K562 (cell line): ENCODE data around the gene PSMG3.

Experiments
- CTCF ChIP-seq, 3 experiments: IDR thresholded peaks in 2 of 3; conservative IDR thresholded peaks in 1 of 3; 2 replicates each; pipeline ENCODE4 v1.5.1; 2011 to 2012; ENCODE audit warnings: low read length in 3 of 3, mild to moderate bottlenecking in 3 of 3, control low read depth in 2 of 3, improper control_type of control experiment in 1 of 3, inconsistent platforms in 1 of 3, low read depth in 1 of 3, mixed read lengths in 1 of 3, moderate library complexity in 1 of 3; ENCODE audit not compliant: insufficient read depth in 2 of 3
- HEY1 ChIP-seq: fragments of 250-450 bp; sonication (Bioruptor Pico); IDR thresholded peaks from 2 replicates; pipeline ENCODE4 v1.5.0; 2020; ENCODE audit warnings: mild to moderate bottlenecking, moderate library complexity, borderline replicate concordance
- NBN ChIP-seq: fragments of 450-650 bp; IDR thresholded peaks from 2 replicates; pipeline ENCODE4 v1.6.1; 2016; ENCODE audit warnings: low read depth, mild to moderate bottlenecking
- NONO ChIP-seq, 2 experiments: fragments of 200-400 bp in 1 of 2; fragments of 450-650 bp in 1 of 2; formaldehyde crosslinking in 1 of 2; IDR thresholded peaks; 2 replicates each; pipeline ENCODE4 v1.6.1; 2017; ENCODE audit warnings: low read depth in 2 of 2, mild to moderate bottlenecking in 2 of 2, moderate library complexity in 2 of 2, low read length in 1 of 2
- POLR2AphosphoS5 ChIP-seq: IDR thresholded peaks from 2 replicates; pipeline ENCODE4 v1.6.1; 2011; ENCODE audit warnings: mild to moderate bottlenecking, low read depth, low read length, moderate library complexity; ENCODE audit not compliant: control insufficient read depth, insufficient read depth
- SMC3 ChIP-seq: conservative IDR thresholded peaks from 2 replicates; pipeline ENCODE4 v1.6.1; 2011; ENCODE audit warnings: low read depth, low read length, improper control_type of control experiment; ENCODE audit not compliant: insufficient read depth
- ZNF586 ChIP-seq: fragments of 450-650 bp; formaldehyde crosslinking; conservative IDR thresholded peaks from 2 replicates; pipeline ENCODE4 v1.4.0; 2020; ENCODE audit warnings: mild to moderate bottlenecking, moderate library complexity
- TF ChIP-seq, protein P1 (sequence below), 2 experiments: fragments of 200-800 bp in 1 of 2; sonication (Bioruptor generic) in 1 of 2; sonication (generic) in 1 of 2; formaldehyde crosslinking in 1 of 2; IDR thresholded peaks in 1 of 2; conservative IDR thresholded peaks in 1 of 2; 2 replicates each; pipeline versions ENCODE4 v1.5.0 to v1.6.1; 2016 to 2020; ENCODE audit warnings: missing compliant biosample characterization in 1 of 2, missing genetic modification characterization in 1 of 2, missing genetic modification reagents in 1 of 2
- TF ChIP-seq, protein P2 (sequence below): sonication (generic); formaldehyde crosslinking; IDR thresholded peaks from 2 replicates; pipeline ENCODE4 v1.8.1; 2022; ENCODE audit warnings: missing genetic modification reagents

GRCh38 chr7:1535100-1535458 is 34.8 kb downstream of the PSMG3 start:
- no peak for TF ChIP-seq NONO (IDR thresholded peaks at IDR 0.05; ENCODE audit: low read depth in 2 of 2, low read length in 1 of 2)
- TF ChIP-seq, protein P1, sequence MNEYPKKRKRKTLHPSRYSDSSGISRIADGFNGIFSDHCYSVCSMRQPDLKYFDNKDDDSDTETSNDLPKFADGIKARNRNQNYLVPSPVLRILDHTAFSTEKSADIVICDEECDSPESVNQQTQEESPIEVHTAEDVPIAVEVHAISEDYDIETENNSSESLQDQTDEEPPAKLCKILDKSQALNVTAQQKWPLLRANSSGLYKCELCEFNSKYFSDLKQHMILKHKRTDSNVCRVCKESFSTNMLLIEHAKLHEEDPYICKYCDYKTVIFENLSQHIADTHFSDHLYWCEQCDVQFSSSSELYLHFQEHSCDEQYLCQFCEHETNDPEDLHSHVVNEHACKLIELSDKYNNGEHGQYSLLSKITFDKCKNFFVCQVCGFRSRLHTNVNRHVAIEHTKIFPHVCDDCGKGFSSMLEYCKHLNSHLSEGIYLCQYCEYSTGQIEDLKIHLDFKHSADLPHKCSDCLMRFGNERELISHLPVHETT (CRISPR knock-in tag; conservative IDR thresholded peaks at IDR 0.05 in 1 of 2, IDR thresholded peaks at IDR 0.05 in 1 of 2) = no peak
- no peak for TF ChIP-seq ZNF586 (CRISPR knock-in tag)
- no peak for TF ChIP-seq CTCF (IDR thresholded peaks at IDR 0.05 in 2 of 3, conservative IDR thresholded peaks at IDR 0.05 in 1 of 3; ENCODE audit: insufficient read depth in 2 of 3, low read depth in 1 of 3, low read length in 3 of 3)
- no peak for TF ChIP-seq POLR2AphosphoS5
- TF ChIP-seq SMC3 = no peak
- no peak for TF ChIP-seq NBN
- TF ChIP-seq, protein P2, sequence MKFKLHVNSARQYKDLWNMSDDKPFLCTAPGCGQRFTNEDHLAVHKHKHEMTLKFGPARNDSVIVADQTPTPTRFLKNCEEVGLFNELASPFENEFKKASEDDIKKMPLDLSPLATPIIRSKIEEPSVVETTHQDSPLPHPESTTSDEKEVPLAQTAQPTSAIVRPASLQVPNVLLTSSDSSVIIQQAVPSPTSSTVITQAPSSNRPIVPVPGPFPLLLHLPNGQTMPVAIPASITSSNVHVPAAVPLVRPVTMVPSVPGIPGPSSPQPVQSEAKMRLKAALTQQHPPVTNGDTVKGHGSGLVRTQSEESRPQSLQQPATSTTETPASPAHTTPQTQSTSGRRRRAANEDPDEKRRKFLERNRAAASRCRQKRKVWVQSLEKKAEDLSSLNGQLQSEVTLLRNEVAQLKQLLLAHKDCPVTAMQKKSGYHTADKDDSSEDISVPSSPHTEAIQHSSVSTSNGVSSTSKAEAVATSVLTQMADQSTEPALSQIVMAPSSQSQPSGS (CRISPR knock-in tag) = no peak
- TF ChIP-seq HEY1 (CRISPR knock-in tag) = no peak
